ENCODE data around the gene KHDC4. TPM values are rescaled to one million over a fixed set of nuclear protein-coding genes. Genes with fewer than 3 reads are reported as not detected.

The KHDC4 gene
- total and polyA plus RNA-seq, 2 of the 13 experiments (the other 11 are each of a cell fraction or from before 2014, with no cell fraction given), result 33.5 to 92.0 TPM

GRCh38 chr1:155934097-155934935, at the start of gene KHDC4 (continued):
- 0 out of 2 replicates have a peak, but pooled peaks have one; percentile 33 for TF ChIP-seq ZNF276 (CRISPR knock-in tag; IDR thresholded peaks at IDR 0.05; ENCODE audit: low read depth)
- peak; percentile 81 for TF ChIP-seq KDM3A (CRISPR knock-in tag; IDR thresholded peaks at IDR 0.05; ENCODE audit: low read depth)
- peak; percentile 81; the same call in 1 of the 2 replicates for TF ChIP-seq ZNF572 (CRISPR knock-in tag; IDR thresholded peaks at IDR 0.05)
- TF ChIP-seq ZNF383 (CRISPR knock-in tag; IDR thresholded peaks at IDR 0.05; ENCODE audit: borderline replicate concordance), result no peak
- TF ChIP-seq ZNF788 (CRISPR knock-in tag; IDR thresholded peaks at IDR 0.05; ENCODE audit: borderline replicate concordance), result no peak; the same call in 1 of the 2 replicates
- TF ChIP-seq FOXK1 (CRISPR knock-in tag; IDR thresholded peaks at IDR 0.05; ENCODE audit: borderline replicate concordance, low read depth), result peak; percentile 84
- peak; percentile 60 for TF ChIP-seq SIN3B (IDR thresholded peaks at IDR 0.05; ENCODE audit: low read length)
- no peak for TF ChIP-seq ZBTB7A (CRISPR knock-in tag; IDR thresholded peaks at IDR 0.05)
- TF ChIP-seq ZNF274 (CRISPR knock-in tag; IDR thresholded peaks at IDR 0.05), result peak; percentile 74
- no peak for TF ChIP-seq NFE2L2 (IDR thresholded peaks at IDR 0.05; ENCODE audit: low read length)
- peak; percentile 81 for TF ChIP-seq NRL (CRISPR knock-in tag; IDR thresholded peaks at IDR 0.05; ENCODE audit: borderline replicate concordance)
- TF ChIP-seq MXD4 (CRISPR knock-in tag; IDR thresholded peaks at IDR 0.05), result peak; percentile 40; the same call in 1 of the 2 replicates
- TF ChIP-seq MEIS1 (CRISPR knock-in tag; IDR thresholded peaks at IDR 0.05; ENCODE audit: borderline replicate concordance), result no peak
- TF ChIP-seq ZMAT5 (CRISPR knock-in tag; IDR thresholded peaks at IDR 0.05; ENCODE audit: borderline replicate concordance, low read depth), result no peak
- peak in 1 of 2 experiments; percentile 17; a peak in 1 of 4 replicates for TF ChIP-seq EP300 (IDR thresholded peaks at IDR 0.05; ENCODE audit: low read depth in 2 of 2, low read length in 2 of 2)
- TF ChIP-seq EP300 (CRISPR knock-in tag; IDR thresholded peaks at IDR 0.05; ENCODE audit: borderline replicate concordance), result no peak
- TF ChIP-seq IKZF5 (CRISPR knock-in tag; IDR thresholded peaks at IDR 0.05), result peak; percentile 46; the same call in 1 of the 2 replicates
- no peak; the same call in 1 of the 2 replicates for TF ChIP-seq ZNF44 (CRISPR knock-in tag; IDR thresholded peaks at IDR 0.05)
- TF ChIP-seq GABPA (IDR thresholded peaks at IDR 0.05; ENCODE audit: low read depth, low read length), result peak; percentile 97
- peak; percentile 100 for TF ChIP-seq GABPA (CRISPR knock-in tag; IDR thresholded peaks at IDR 0.05; ENCODE audit: low read depth)
- peak; percentile 75 for TF ChIP-seq ETV6 (CRISPR knock-in tag; conservative IDR thresholded peaks at IDR 0.05)
- peak; percentile 79 for TF ChIP-seq IRF2 (CRISPR knock-in tag; IDR thresholded peaks at IDR 0.05)
- no peak for TF ChIP-seq ARNTL (CRISPR knock-in tag; IDR thresholded peaks at IDR 0.05)
- no peak for TF ChIP-seq ZNF121 (CRISPR knock-in tag; IDR thresholded peaks at IDR 0.05)
- peak; percentile 57; the same call in 1 of the 2 replicates for TF ChIP-seq BORCS8-MEF2B (CRISPR knock-in tag; IDR thresholded peaks at IDR 0.05)
- 0 out of 2 replicates have a peak, but pooled peaks have one; percentile 60 for TF ChIP-seq ARHGAP35 (CRISPR knock-in tag; IDR thresholded peaks at IDR 0.05; ENCODE audit: borderline replicate concordance)
- 0 out of 2 replicates have a peak, but pooled peaks have one; percentile 14 for TF ChIP-seq ZBTB7B (CRISPR knock-in tag; IDR thresholded peaks at IDR 0.05)
- TF ChIP-seq PHF20 (CRISPR knock-in tag; IDR thresholded peaks at IDR 0.05), result peak; percentile 93
